HG03135 (cell line): ENCODE data around the gene PAPPA.

Experiments
- ATAC-seq: cut with Tn5 transposase; IDR thresholded peaks from one replicate; pipeline ENCODE4 v1.9.1; 2021; ENCODE audit warnings: mild to moderate bottlenecking, moderate library complexity; ENCODE audit not compliant: unreplicated experiment

The PAPPA gene

GRCh38 chr9:116151199-116151598 lies 2.4 kb upstream of the PAPPA start:
- no peak for ATAC-seq

GRCh38 chr9:116151966-116152381 lies 1.6 kb upstream of the PAPPA start:
- no peak for ATAC-seq

- ATAC-seq, result no peak
These were observed 1.2 kb upstream of the PAPPA start for GRCh38 chr9:116152390-116152789.

GRCh38 chr9:116152941-116153764 lies 438 bp upstream of the PAPPA start:
- no peak for ATAC-seq

- ATAC-seq, result no peak
These were observed 864 bp downstream of the PAPPA start for GRCh38 chr9:116154334-116154975.

GRCh38 chr9:116154976-116155697 lies 1.5 kb downstream of the PAPPA start:
- no peak for ATAC-seq

GRCh38 chr9:116155698-116156039 lies 2.1 kb downstream of the PAPPA start:
- ATAC-seq, result no peak

GRCh38 chr9:116156621-116157314 lies 3.2 kb downstream of the PAPPA start:
- ATAC-seq, result no peak

- ATAC-seq, result no peak
These were observed 4.0 kb downstream of the PAPPA start for GRCh38 chr9:116157436-116158138.

GRCh38 chr9:116160676-116161571 lies 7.3 kb downstream of the PAPPA start:
- no peak for ATAC-seq

- no peak for ATAC-seq
These were observed 8.7 kb downstream of the PAPPA start for GRCh38 chr9:116162241-116162781.

- ATAC-seq, result no peak
These were observed 9.9 kb downstream of the PAPPA start for GRCh38 chr9:116163293-116164055.

GRCh38 chr9:116165912-116166311 lies 12.3 kb downstream of the PAPPA start:
- no peak for ATAC-seq

GRCh38 chr9:116166713-116167112 lies 13.1 kb downstream of the PAPPA start:
- no peak for ATAC-seq

- ATAC-seq, result no peak
These were observed 14.6 kb downstream of the PAPPA start for GRCh38 chr9:116168231-116168630.

GRCh38 chr9:116172216-116172615 lies 18.6 kb downstream of the PAPPA start:
- no peak for ATAC-seq

GRCh38 chr9:116174347-116174746 lies 20.8 kb downstream of the PAPPA start:
- ATAC-seq, result no peak

- no peak for ATAC-seq
These were observed 22.0 kb downstream of the PAPPA start for GRCh38 chr9:116175614-116176013.
